ENCODE data around the gene KCNJ6. TPM values are rescaled to one million over a fixed set of nuclear protein-coding genes. Genes with fewer than 3 reads are reported as not detected.

KCNJ6 gene
- total RNA-seq, 4 donors from 2014 or later: 0.08 to 0.40 TPM; not detected in 2

- Histone ChIP-seq H3K27me3 (peaks cover 29% of the 10 kb centered on the region), H3K4me1 (no peaks in the 10 kb centered on the region), H3K27ac (no peak overlapping the region), H3K36me3 (no peaks in the 10 kb centered on the region), H3K9me3 (no peaks in the 10 kb centered on the region), H3K4me3 (no peak overlapping the region)
- WGBS, 2 donors (ENCODE audit: low coverage in 1 of 2): 36 to 52% methylated on average over 2 to 4 of the region's 8 CpGs
- TF ChIP-seq CTCF (IDR thresholded peaks at IDR 0.05) (no peak), EP300 (IDR thresholded peaks at IDR 0.05) (no peak)
- ATAC-seq: no peak
Measured at GRCh38 chr21:37871121-37871862, 45.0 kb downstream of the KCNJ6 start.

GRCh38 chr21:37870221-37870620 is 46.0 kb downstream of the KCNJ6 start:
- 56 to 70% methylated on average over 1 of the region's 2 CpGs for WGBS, 2 donors (ENCODE audit: low coverage in 1 of 2)
- H3K36me3 ChIP-seq: no peaks in the 10 kb centered on the region

GRCh38 chr21:37869661-37870060 is 46.6 kb downstream of the KCNJ6 start:
- Histone ChIP-seq H3K9me3 (no peaks in the 10 kb centered on the region), H3K27ac (no peak overlapping the region), H3K4me1 (no peaks in the 10 kb centered on the region), H3K27me3 (peaks cover 29% of the 10 kb centered on the region), H3K36me3 (no peaks in the 10 kb centered on the region), H3K4me3 (no peak overlapping the region)
- no peak for TF ChIP-seq POLR2AphosphoS5 (IDR thresholded peaks at IDR 0.05)
- no peak for ATAC-seq

More at GRCh38 chr21:37870221-37870620, 46.0 kb downstream of the KCNJ6 start:
- no peak for TF ChIP-seq CTCF (IDR thresholded peaks at IDR 0.05)
- TF ChIP-seq POLR2A (IDR thresholded peaks at IDR 0.05): no peak
- no peak for TF ChIP-seq EP300 (IDR thresholded peaks at IDR 0.05)
- no peak for TF ChIP-seq POLR2AphosphoS5 (IDR thresholded peaks at IDR 0.05)
- Histone ChIP-seq H3K27ac (no peak overlapping the region), H3K4me1 (no peaks in the 10 kb centered on the region), H3K4me3 (no peak overlapping the region), H3K27me3 (peaks cover 29% of the 10 kb centered on the region), H3K9me3 (no peaks in the 10 kb centered on the region)
- ATAC-seq: no peak

GRCh38 chr21:37868446-37869295 is 47.6 kb downstream of the KCNJ6 start:
- 45 to 61% methylated on average over 7 to 9 of the region's 11 CpGs for WGBS, 2 donors (ENCODE audit: low coverage in 1 of 2)
- H3K4me1 ChIP-seq: no peaks in the 10 kb centered on the region

More at GRCh38 chr21:37868446-37869295, 47.6 kb downstream of the KCNJ6 start:
- H3K36me3 ChIP-seq: no peaks in the 10 kb centered on the region
- no peaks in the 10 kb centered on the region for H3K9me3 ChIP-seq
- H3K27me3 ChIP-seq: peaks cover 29% of the 10 kb centered on the region
- no peak overlapping the region for H3K27ac ChIP-seq
- no peak for TF ChIP-seq POLR2AphosphoS5 (IDR thresholded peaks at IDR 0.05)
- no peak for TF ChIP-seq EP300 (IDR thresholded peaks at IDR 0.05)
- TF ChIP-seq POLR2A (IDR thresholded peaks at IDR 0.05): no peak
- TF ChIP-seq CTCF (IDR thresholded peaks at IDR 0.05): no peak
- no peak overlapping the region for H3K4me3 ChIP-seq
- no peak for ATAC-seq
